ENCODE measurements around the gene REEP6.
"Not testable (repeated sequence)": the region's sequence is repeated elsewhere in the genome, so short reads cannot be mapped to it uniquely, and the experiment has no call there.

REEP6 gene

DNA sequence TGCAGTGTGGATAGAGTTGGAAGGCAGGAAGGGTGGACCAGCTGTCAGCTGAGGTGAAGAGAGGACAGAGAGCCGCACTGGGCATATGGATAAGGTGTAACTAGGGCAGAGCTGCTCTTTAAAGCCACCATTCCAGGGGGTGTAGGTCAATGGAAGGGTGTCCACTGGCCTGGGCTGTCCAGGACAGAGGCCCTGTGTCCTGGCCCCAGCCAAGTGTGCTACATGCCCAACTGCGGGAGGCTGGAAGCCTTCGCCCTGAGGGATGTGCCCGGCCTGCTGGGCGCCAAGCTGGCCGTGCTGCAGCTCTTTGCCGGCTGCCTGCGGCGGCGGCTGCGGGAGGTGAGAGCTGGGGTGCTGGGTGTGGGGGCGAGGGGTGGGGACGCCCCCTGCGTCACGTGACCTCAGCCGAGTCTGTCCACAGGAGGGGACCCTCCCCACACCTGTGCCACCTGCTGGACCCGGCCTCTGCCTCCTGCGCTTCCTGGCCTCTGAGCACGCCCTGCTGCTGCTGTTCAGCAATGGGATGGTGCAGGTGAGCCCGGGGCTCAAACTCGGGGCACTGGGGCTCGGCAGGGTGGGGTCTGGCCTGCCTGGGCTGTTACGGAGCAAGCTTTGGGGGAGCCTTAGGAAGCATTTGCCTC lies 42.6 kb downstream of the REEP6 start:
- CTCF ChIA-PET: no interaction called here

DNA sequence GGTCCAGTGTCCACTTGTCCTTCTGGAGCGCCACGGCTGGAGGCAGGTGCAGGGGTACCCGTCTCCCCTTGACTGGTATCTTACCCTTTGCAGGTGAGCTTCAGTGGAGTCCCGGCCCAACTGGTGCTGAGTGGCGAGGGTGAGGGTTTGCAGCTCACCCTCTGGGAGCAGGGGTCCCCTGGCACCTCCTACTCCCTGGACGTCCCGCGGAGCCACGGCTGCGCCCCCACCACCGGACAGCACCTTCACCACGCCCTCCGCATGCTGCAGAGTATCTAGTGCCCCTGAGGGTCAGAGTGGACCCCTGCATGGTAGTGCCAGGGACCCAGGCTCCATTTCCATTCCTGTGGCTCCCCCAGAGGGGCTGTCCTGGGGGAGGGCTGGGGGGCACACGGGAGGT lies 44.0 kb downstream of the REEP6 start:
- no peak for DNase-seq
- CTCF ChIA-PET: no interaction called here
- no peak overlapping the region for H3K4me3 Mint-ChIP-seq
- H3K27ac Mint-ChIP-seq: no peak overlapping the region
- H3K36me3 Mint-ChIP-seq: no peaks in the 10 kb centered on the region
- no peaks in the 10 kb centered on the region for H3K9me3 Mint-ChIP-seq
- H3K4me1 Mint-ChIP-seq: no peaks in the 10 kb centered on the region
- H3K27me3 Mint-ChIP-seq: peaks cover 18% of the 10 kb centered on the region

More for the DNA sequence above, 42.6 kb downstream of the REEP6 start:
- Mint-ChIP-seq H3K27ac (no peak overlapping the region), H3K36me3 (no peaks in the 10 kb centered on the region), H3K4me1 (no peaks in the 10 kb centered on the region), H3K27me3 (peaks cover 7% of the 10 kb centered on the region), H3K9me3 (no peaks in the 10 kb centered on the region), H3K4me3 (no peak overlapping the region)
- DNase-seq: no peak

DNA sequence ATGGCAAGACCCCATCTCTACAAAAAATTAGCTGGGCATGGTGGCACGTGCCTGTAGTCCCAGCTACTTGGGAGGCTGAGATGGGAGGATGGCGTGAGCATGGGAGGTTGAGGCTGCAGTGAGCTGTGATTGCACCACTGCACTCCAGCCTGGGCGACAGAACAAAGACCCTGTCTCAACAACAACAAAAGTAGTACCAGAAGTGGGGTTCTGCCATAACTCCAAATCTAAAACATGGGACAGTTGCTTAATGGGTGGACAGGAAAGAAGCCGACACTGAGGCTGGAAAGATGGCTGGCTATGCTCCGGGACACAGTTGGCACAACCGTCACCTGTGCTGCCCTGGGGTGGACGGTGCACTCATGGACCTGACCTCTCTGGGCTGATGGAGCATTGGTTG lies 44.7 kb downstream of the REEP6 start:
- H3K36me3 Mint-ChIP-seq, DNase-seq, H3K4me3 Mint-ChIP-seq, H3K4me1 Mint-ChIP-seq, H3K27ac Mint-ChIP-seq, CTCF ChIA-PET, H3K9me3 Mint-ChIP-seq: not testable (repeated sequence)
- H3K27me3 Mint-ChIP-seq: peaks cover 24% of the 10 kb centered on the region

DNA sequence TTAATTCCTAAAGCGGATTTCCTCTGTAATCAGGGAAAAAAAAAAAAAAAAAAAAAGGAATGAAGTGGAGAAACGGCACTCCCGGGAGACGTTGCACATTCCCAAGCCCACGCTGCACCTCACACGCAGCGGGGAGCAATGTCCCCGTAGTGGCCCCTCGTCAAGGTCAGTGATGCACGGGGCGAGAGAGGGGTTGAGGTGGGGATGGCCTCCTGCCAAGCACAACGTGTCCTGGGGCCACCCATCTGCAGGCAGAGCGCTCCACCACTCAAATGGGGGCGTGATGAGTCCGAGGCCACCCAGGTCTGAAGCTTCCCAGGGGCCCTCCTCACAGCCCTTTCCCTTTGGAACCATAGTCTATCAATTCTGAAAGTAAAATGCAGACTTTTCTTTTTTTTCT lies 48.0 kb downstream of the REEP6 start:
- H3K27me3 Mint-ChIP-seq: peaks cover 44% of the 10 kb centered on the region
- H3K9me3 Mint-ChIP-seq: no peaks in the 10 kb centered on the region
- no peaks in the 10 kb centered on the region for H3K4me1 Mint-ChIP-seq
- no peaks in the 10 kb centered on the region for H3K36me3 Mint-ChIP-seq
- CTCF ChIA-PET: no interaction called here
- no peak for DNase-seq
- no peak overlapping the region for H3K27ac Mint-ChIP-seq
- H3K4me3 Mint-ChIP-seq: no peak overlapping the region

- DNase-seq, H3K4me3 Mint-ChIP-seq, H3K4me1 Mint-ChIP-seq, H3K9me3 Mint-ChIP-seq, H3K36me3 Mint-ChIP-seq, H3K27ac Mint-ChIP-seq, CTCF ChIA-PET: not testable (repeated sequence)
- peaks cover 51% of the 10 kb centered on the region for H3K27me3 Mint-ChIP-seq
Observed at GRCh38 chr19:1539749-1540148, 48.8 kb downstream of the REEP6 start.

GRCh38 chr19:1540365-1540925 lies 49.5 kb downstream of the REEP6 start:
- Mint-ChIP-seq H3K4me1 (no peaks in the 10 kb centered on the region), H3K36me3 (no peaks in the 10 kb centered on the region), H3K27ac (no peak overlapping the region), H3K27me3 (peaks cover 58% of the 10 kb centered on the region), H3K9me3 (no peaks in the 10 kb centered on the region), H3K4me3 (no peak overlapping the region)
- DNase-seq: no peak
- CTCF ChIA-PET: no interaction called here
